ENCODE results near the gene TPP1.

- TF ChIP-seq POLR2AphosphoS5 (IDR thresholded peaks at IDR 0.05; ENCODE audit: low read depth, low read length) (no peak), POLR2A (IDR thresholded peaks at IDR 0.05; ENCODE audit: low read depth, low read length) (no peak), SPI1 (IDR thresholded peaks at IDR 0.05; ENCODE audit: low read depth, low read length) (no peak), TAF1 (IDR thresholded peaks at IDR 0.05; ENCODE audit: low read depth, low read length) (no peak), PAX5 (IDR thresholded peaks at IDR 0.05; ENCODE audit: insufficient read depth, low read length, severe bottlenecking) (no peak)
These were observed 4.5 kb upstream of the TPP1 start for GRCh38 chr11:6623391-6624363.

Data from GM12891 (cell line).